Body of pancreas (tissue), 4 donors: ENCODE measurements around the gene CLINT1. TPM values are rescaled to one million over a fixed set of nuclear protein-coding genes. Genes with fewer than 3 reads are reported as not detected.

Experiments used
- ATAC-seq: fragments of 150-250 bp; one replicate; pipeline ENCODE4 v1.9.1; 2016
- DNase-seq, 4 donors: peaks; one replicate each; pipeline ENCODE4 v3.0.0-alpha.2; 2019
- H3K27ac ChIP-seq, 4 donors: fragments of 200-600 bp; sonication (generic); 1 replicate in 3 of 4; 2 replicates in 1 of 4; pipeline versions ENCODE4 v1.5.1 to v1.6.1; 2016 to 2019; ENCODE audit warnings: mild to moderate bottlenecking in 1 of 4, mixed read lengths in 1 of 4, moderate library complexity in 1 of 4
- H3K27me3 ChIP-seq, 2 donors: fragments of 200-600 bp; sonication (generic); one replicate each; pipeline ENCODE4 v1.6.0; 2016; ENCODE audit warnings: mild to moderate bottlenecking in 1 of 2
- H3K36me3 ChIP-seq, 2 donors: fragments of 200-600 bp; sonication (generic); replicated peaks in 1 of 2; 2 replicates each; pipeline ENCODE4 v1.5.1; 2016; ENCODE audit warnings: low read depth in 2 of 2; ENCODE audit not compliant: insufficient read depth in 1 of 2
- H3K4me1 ChIP-seq: fragments of 200-600 bp; sonication (generic); one replicate; pipeline ENCODE4 v1.6.0; 2016
- H3K4me3 ChIP-seq, 2 donors: fragments of 200-600 bp; sonication (generic); 1 replicate in 1 of 2; 2 replicates in 1 of 2; pipeline ENCODE4 v1.5.1; 2016 to 2019
- H3K9me3 ChIP-seq, 3 donors: fragments of 200-600 bp; sonication (generic); 1 replicate in 2 of 3; 2 replicates in 1 of 3; pipeline ENCODE4 v1.5.1; 2016
- CTCF ChIP-seq, 7 experiments: fragments of 450-650 bp in 4 of 7; fragments of 200-600 bp in 3 of 7; sonication (generic) in 3 of 7; IDR thresholded peaks; one replicate each; pipeline ENCODE4 v1.5.1; 2016 to 2019; ENCODE audit warnings: antibody characterized with exemption in 7 of 7
- POLR2A ChIP-seq, 3 donors: fragments of 450-650 bp; IDR thresholded peaks; one replicate each; pipeline ENCODE4 v1.6.1; 2016; ENCODE audit warnings: antibody characterized with exemption in 3 of 3, mild to moderate bottlenecking in 2 of 3
- WGBS, 2 donors: methylation state at CpG; one replicate each; pipeline ENCODE4 v1.1.5; 2017; 5-methylcytosine and 5-hydroxymethylcytosine counted together
- intact Hi-C: fragments of 100-400 bp; cut with DNase I; formaldehyde crosslinking; loops from one replicate; pipeline ENCODE4 v1.15.1; 2023
- total RNA-seq, 2 donors: library from RNA; depleted of rRNA; stranded (reverse); fragments of >200 nt; gene quantifications; one replicate each; pipeline ENCODE4 v1.1.0, GENCODE V29; 2016

Gene CLINT1
- total RNA-seq, 2 donors from 2014 or later, result 59.0 to 75.8 TPM

GRCh38 chr5:157821822-157822622 is 36.9 kb downstream of the CLINT1 start:
- Histone ChIP-seq H3K4me1 (peaks cover 45% of the 10 kb centered on the region), H3K4me3 (no peak overlapping the region), H3K27me3 (no peaks in the 10 kb centered on the region), H3K27ac (peak overlapping the region in 1 of 4 donors; percentile 36), H3K9me3 (no peaks in the 10 kb centered on the region), H3K36me3 (no peaks in the 10 kb centered on the region)
- intact Hi-C loops, result no loop called here
- WGBS, 2 donors, result 82 to 88% methylated on average over 7 of the region's 7 CpGs
- no peak for ATAC-seq
- no peak for TF ChIP-seq POLR2A (IDR thresholded peaks at IDR 0.05)
- TF ChIP-seq CTCF (IDR thresholded peaks at IDR 0.05), result no peak
- DNase-seq, result no peak

- H3K9me3 ChIP-seq, result no peaks in the 10 kb centered on the region
- H3K27me3 ChIP-seq, result no peaks in the 10 kb centered on the region
- intact Hi-C loops, result no loop called here
- H3K27ac ChIP-seq, result peak overlapping the region in 1 of 4 donors; percentile 23
- TF ChIP-seq POLR2A (IDR thresholded peaks at IDR 0.05), result no peak
- no peak for TF ChIP-seq CTCF (IDR thresholded peaks at IDR 0.05)
- no peaks in the 10 kb centered on the region for H3K36me3 ChIP-seq
- H3K4me3 ChIP-seq, result no peak overlapping the region
- peaks cover 45% of the 10 kb centered on the region for H3K4me1 ChIP-seq
- 90 to 94% methylated on average over 1 of the region's 1 CpG for WGBS, 2 donors
- DNase-seq (no peak), ATAC-seq (no peak)
Observed at GRCh38 chr5:157821405-157821804, 37.5 kb downstream of the CLINT1 start.

GRCh38 chr5:157820593-157821252 is 38.2 kb downstream of the CLINT1 start:
- Histone ChIP-seq H3K9me3 (no peaks in the 10 kb centered on the region), H3K27ac (peak overlapping the region in 1 of 4 donors; percentile 58), H3K27me3 (no peaks in the 10 kb centered on the region), H3K4me3 (no peak overlapping the region), H3K36me3 (no peaks in the 10 kb centered on the region), H3K4me1 (peaks cover 41% of the 10 kb centered on the region)
- 20 to 23% methylated on average over 6 of the region's 6 CpGs for WGBS, 2 donors
- DNase-seq, result peak in 2 of 4 donors; percentile 27 to 37
- TF ChIP-seq POLR2A (IDR thresholded peaks at IDR 0.05) (no peak), CTCF (IDR thresholded peaks at IDR 0.05) (peak in 6 of 7 experiments; percentile 39 to 59 (median 56))
- intact Hi-C loops, result no loop called here
- ATAC-seq, result no peak

- H3K27me3 ChIP-seq, result no peaks in the 10 kb centered on the region
- intact Hi-C loops, result loop anchor here (10.0 kb wide), 1 partner anchor 135 kb away; no protein-coding TSS in a partner anchor
- TF ChIP-seq POLR2A (IDR thresholded peaks at IDR 0.05) (no peak), CTCF (IDR thresholded peaks at IDR 0.05) (no peak)
- no peak overlapping the region for H3K4me3 ChIP-seq
- H3K4me1 ChIP-seq, result peaks cover 40% of the 10 kb centered on the region
- peaks cover 0 to 2% of the 10 kb centered on the region in 2 donors for H3K36me3 ChIP-seq
- peak overlapping the region in 2 of 4 donors; percentile 21 to 58 for H3K27ac ChIP-seq
- H3K9me3 ChIP-seq, result no peaks in the 10 kb centered on the region
- WGBS, 2 donors, result 30 to 37% methylated on average over 3 of the region's 3 CpGs
- no peak for DNase-seq
- ATAC-seq, result peak; percentile 24
Observed at GRCh38 chr5:157819502-157820115, 39.3 kb downstream of the CLINT1 start.
